Mononuclear cell (primary cell): ENCODE measurements around the gene DMKN. TPM values are rescaled to one million over a fixed set of nuclear protein-coding genes. Genes with fewer than 3 reads are reported as not detected.

ENCODE experiments used
- H3K27me3 ChIP-seq: 2 replicates; pipeline ENCODE4 v1.6.0; 2011; ENCODE audit warnings: low read length, control low read depth; ENCODE audit not compliant: insufficient read depth
- H3K4me1 ChIP-seq: 2 replicates; pipeline ENCODE4 v1.5.1; 2011; ENCODE audit warnings: mild to moderate bottlenecking, low read length, control low read depth; ENCODE audit not compliant: insufficient read depth
- H3K4me3 ChIP-seq: 2 replicates; pipeline ENCODE4 v1.5.1; 2011; ENCODE audit warnings: mild to moderate bottlenecking, low read length, moderate library complexity
- H3K9me3 ChIP-seq: 2 replicates; pipeline ENCODE4 v1.5.1; 2011; ENCODE audit warnings: low read depth, mild to moderate bottlenecking, control low read depth, low read length
- total RNA-seq: library from RNA; depleted of rRNA; stranded (reverse); fragments of >200 nt; gene quantifications from one replicate; pipeline ENCODE4 v1.2.3, GENCODE V29; 2012

DMKN gene
- total RNA-seq, 1 donor, result not detected

GRCh38 chr19:35457173-35457572, 56.3 kb downstream of the DMKN start:
- no peaks in the 10 kb centered on the region for H3K9me3 ChIP-seq
- peaks cover 66% of the 10 kb centered on the region for H3K4me1 ChIP-seq
- no peak overlapping the region for H3K4me3 ChIP-seq
- no peaks in the 10 kb centered on the region for H3K27me3 ChIP-seq

- Histone ChIP-seq H3K9me3 (no peaks in the 10 kb centered on the region), H3K4me3 (no peak overlapping the region), H3K27me3 (no peaks in the 10 kb centered on the region), H3K4me1 (peaks cover 65% of the 10 kb centered on the region)
Observed at GRCh38 chr19:35455616-35456201, 57.7 kb downstream of the DMKN start.

GRCh38 chr19:35454663-35455062, 58.8 kb downstream of the DMKN start:
- Histone ChIP-seq H3K9me3 (no peaks in the 10 kb centered on the region), H3K27me3 (no peaks in the 10 kb centered on the region), H3K4me3 (no peak overlapping the region), H3K4me1 (peaks cover 65% of the 10 kb centered on the region)

GRCh38 chr19:35451338-35452096, 61.9 kb downstream of the DMKN start:
- H3K27me3 ChIP-seq, result no peaks in the 10 kb centered on the region
- peak overlapping the region; percentile 38 for H3K4me3 ChIP-seq
- H3K9me3 ChIP-seq, result no peaks in the 10 kb centered on the region
- H3K4me1 ChIP-seq, result peaks cover 71% of the 10 kb centered on the region

GRCh38 chr19:35449359-35450043, 63.9 kb downstream of the DMKN start:
- Histone ChIP-seq H3K4me1 (peaks cover 80% of the 10 kb centered on the region), H3K27me3 (no peaks in the 10 kb centered on the region), H3K9me3 (no peaks in the 10 kb centered on the region), H3K4me3 (peak overlapping the region; percentile 38)

- no peaks in the 10 kb centered on the region for H3K9me3 ChIP-seq
- H3K4me1 ChIP-seq, result peaks cover 82% of the 10 kb centered on the region
- H3K4me3 ChIP-seq, result peak within 1 kb of the TSS; percentile 38
- H3K27me3 ChIP-seq, result no peaks in the 10 kb centered on the region
Observed at GRCh38 chr19:35447606-35448469, 65.6 kb downstream of the DMKN start, which contains the start of gene FFAR2. Gene FFAR2 (plus strand): TSS chr19:35448257. CDS start chr19:35449715, 1,458 bp downstream.

Other genes starting within 250 kb of the DMKN start
- gene USF2, start 244.7 kb downstream of the DMKN start, total RNA-seq, result 117 TPM
- gene HAMP, start 231.1 kb downstream of the DMKN start, total RNA-seq, result 0.31 TPM
- gene MAG, start 221.5 kb downstream of the DMKN start, total RNA-seq, result not detected
- gene CD22, start 184.5 kb downstream of the DMKN start, total RNA-seq, result 50.4 TPM
- gene FFAR1, start 165.7 kb downstream of the DMKN start, total RNA-seq, result 1.9 TPM
- gene FFAR3, start 155.2 kb downstream of the DMKN start, total RNA-seq, result 0.73 TPM
- gene GPR42, start 142.6 kb downstream of the DMKN start, total RNA-seq, result 0.21 TPM
- gene FFAR2, start 65.4 kb downstream of the DMKN start, total RNA-seq, result 16.5 TPM
- gene KRTDAP, start 23.2 kb downstream of the DMKN start, total RNA-seq, result not detected
- gene SBSN, start 14.7 kb upstream of the DMKN start, total RNA-seq, result not detected
- gene GAPDHS, start 19.8 kb upstream of the DMKN start, total RNA-seq, result not detected
- 25.9 TPM for gene TMEM147, start 32.0 kb upstream of the DMKN start, total RNA-seq
- not detected for gene ATP4A, start 50.0 kb upstream of the DMKN start, total RNA-seq
- not detected for gene PMIS2, start 72.5 kb upstream of the DMKN start, total RNA-seq
- gene HAUS5, start 99.1 kb upstream of the DMKN start, total RNA-seq, result 6.0 TPM
- 16.0 TPM for gene RBM42, start 115.4 kb upstream of the DMKN start, total RNA-seq
- not detected for gene ETV2, start 128.1 kb upstream of the DMKN start, total RNA-seq
- 219 TPM for gene COX6B1, start 134.7 kb upstream of the DMKN start, total RNA-seq
- not detected for gene UPK1A, start 152.9 kb upstream of the DMKN start, total RNA-seq
- 0.42 TPM for gene ZBTB32, start 190.9 kb upstream of the DMKN start, total RNA-seq
- gene KMT2B, start 204.4 kb upstream of the DMKN start, total RNA-seq, result 10.8 TPM
- gene IGFLR1, start 228.8 kb upstream of the DMKN start, total RNA-seq, result 8.7 TPM
- 18.4 TPM for gene U2AF1L4, start 231.8 kb upstream of the DMKN start, total RNA-seq
- gene PSENEN, start 232.0 kb upstream of the DMKN start, total RNA-seq, result 8.0 TPM
- 1.9 TPM for gene LIN37, start 234.9 kb upstream of the DMKN start, total RNA-seq
- gene HSPB6, start 243.4 kb upstream of the DMKN start, total RNA-seq, result not detected
- gene PROSER3, start 244.5 kb upstream of the DMKN start, total RNA-seq, result 5.1 TPM